ENCODE results near the gene CAMK2A. TPM values are rescaled to one million over a fixed set of nuclear protein-coding genes. Genes with fewer than 3 reads are reported as not detected.

Gene CAMK2A
- total RNA-seq, 1 donor from 2014 or later = 1.1 TPM

GRCh38 chr5:150279330-150280020 is 10.1 kb downstream of the CAMK2A start:
- DNase-seq (ENCODE audit: low spot score) = no peak
- H3K4me1 Mint-ChIP-seq (ENCODE audit: unreplicated experiment) = peaks cover 68% of the 10 kb centered on the region
- no peak overlapping the region for H3K4me3 Mint-ChIP-seq (ENCODE audit: unreplicated experiment)
- H3K9me3 Mint-ChIP-seq (ENCODE audit: unreplicated experiment) = no peaks in the 10 kb centered on the region
- H3K27me3 Mint-ChIP-seq (ENCODE audit: unreplicated experiment) = peaks cover 8% of the 10 kb centered on the region
- no peak for TF ChIP-seq CTCF (IDR thresholded peaks at IDR 0.05; ENCODE audit: unreplicated experiment)
- H3K27ac Mint-ChIP-seq (ENCODE audit: unreplicated experiment) = peak overlapping the region; percentile 94
- H3K36me3 Mint-ChIP-seq (ENCODE audit: low read depth, unreplicated experiment) = peaks cover 3% of the 10 kb centered on the region

GRCh38 chr5:150278916-150279315 is 10.7 kb downstream of the CAMK2A start:
- DNase-seq (ENCODE audit: low spot score) = no peak
- Mint-ChIP-seq H3K9me3 (ENCODE audit: unreplicated experiment) (no peaks in the 10 kb centered on the region), H3K4me3 (ENCODE audit: unreplicated experiment) (no peak overlapping the region), H3K27ac (ENCODE audit: unreplicated experiment) (peak overlapping the region; percentile 64), H3K4me1 (ENCODE audit: unreplicated experiment) (peaks cover 73% of the 10 kb centered on the region), H3K36me3 (ENCODE audit: low read depth, unreplicated experiment) (peaks cover 3% of the 10 kb centered on the region), H3K27me3 (ENCODE audit: unreplicated experiment) (peaks cover 8% of the 10 kb centered on the region)
- no peak for TF ChIP-seq CTCF (IDR thresholded peaks at IDR 0.05; ENCODE audit: unreplicated experiment)

GRCh38 chr5:150278046-150278730 is 11.4 kb downstream of the CAMK2A start:
- Mint-ChIP-seq H3K9me3 (ENCODE audit: unreplicated experiment) (no peaks in the 10 kb centered on the region), H3K27ac (ENCODE audit: unreplicated experiment) (peak overlapping the region; percentile 64), H3K27me3 (ENCODE audit: unreplicated experiment) (peaks cover 6% of the 10 kb centered on the region), H3K4me3 (ENCODE audit: unreplicated experiment) (no peak overlapping the region), H3K4me1 (ENCODE audit: unreplicated experiment) (peaks cover 69% of the 10 kb centered on the region), H3K36me3 (ENCODE audit: low read depth, unreplicated experiment) (peaks cover 3% of the 10 kb centered on the region)
- no peak for DNase-seq (ENCODE audit: low spot score)
- no peak for TF ChIP-seq CTCF (IDR thresholded peaks at IDR 0.05; ENCODE audit: unreplicated experiment)

GRCh38 chr5:150277043-150277442 is 12.5 kb downstream of the CAMK2A start:
- H3K4me3 Mint-ChIP-seq (ENCODE audit: unreplicated experiment) = no peak overlapping the region
- peaks cover 3% of the 10 kb centered on the region for H3K36me3 Mint-ChIP-seq (ENCODE audit: low read depth, unreplicated experiment)
- peaks cover 70% of the 10 kb centered on the region for H3K4me1 Mint-ChIP-seq (ENCODE audit: unreplicated experiment)
- H3K9me3 Mint-ChIP-seq (ENCODE audit: unreplicated experiment) = no peaks in the 10 kb centered on the region
- H3K27ac Mint-ChIP-seq (ENCODE audit: unreplicated experiment) = no peak overlapping the region
- DNase-seq (ENCODE audit: low spot score) = no peak
- TF ChIP-seq CTCF (IDR thresholded peaks at IDR 0.05; ENCODE audit: unreplicated experiment) = no peak
- peaks cover 6% of the 10 kb centered on the region for H3K27me3 Mint-ChIP-seq (ENCODE audit: unreplicated experiment)

- Mint-ChIP-seq H3K36me3 (ENCODE audit: low read depth, unreplicated experiment) (peaks cover 3% of the 10 kb centered on the region), H3K27me3 (ENCODE audit: unreplicated experiment) (peaks cover 3% of the 10 kb centered on the region), H3K27ac (ENCODE audit: unreplicated experiment) (no peak overlapping the region), H3K9me3 (ENCODE audit: unreplicated experiment) (no peaks in the 10 kb centered on the region), H3K4me3 (ENCODE audit: unreplicated experiment) (no peak overlapping the region), H3K4me1 (ENCODE audit: unreplicated experiment) (peaks cover 55% of the 10 kb centered on the region)
- no peak for DNase-seq (ENCODE audit: low spot score)
- TF ChIP-seq CTCF (IDR thresholded peaks at IDR 0.05; ENCODE audit: unreplicated experiment) = no peak
Observed at GRCh38 chr5:150274811-150275210, 14.8 kb downstream of the CAMK2A start.
